ENCODE measurements around the gene ORC1. TPM values are rescaled to one million over a fixed set of nuclear protein-coding genes. Genes with fewer than 3 reads are reported as not detected.

Gene ORC1
- total and polyA plus RNA-seq, 2 experiments from 2014 or later = 1.4 to 1.9 TPM

- peak; percentile 73 for DNase-seq
- 20 to 21% methylated on average over 46 to 50 of the region's 51 CpGs for WGBS, 2 experiments (ENCODE audit: low coverage in 1 of 2, low lambda C conversion rate in 2 of 2, missing lambda C conversion rate in 2 of 2)
- in situ Hi-C loops (cut with MboI) = no loop called here
- Histone ChIP-seq H3K79me2 (ENCODE audit: insufficient read depth) (peaks cover 18% of the 10 kb centered on the region), H3K9ac (peak overlapping the region; percentile 60), H3F3A (ENCODE audit: insufficient read depth) (peaks cover 11% of the 10 kb centered on the region; the same call in 1 of the 2 replicates), H3K27ac (no peak overlapping the region), H3K27me3 (replicated peaks; ENCODE audit: insufficient read depth) (no peaks in the 10 kb centered on the region), H3K4me3 (peak overlapping the region; percentile 70), H3K4me2 (ENCODE audit: unreplicated experiment) (peak overlapping the region; percentile 87), H2AFZ (peak overlapping the region; percentile 85), H3K4me1 (ENCODE audit: insufficient read depth) (peaks cover 6% of the 10 kb centered on the region), H4K20me1 (ENCODE audit: insufficient read depth) (no peaks in the 10 kb centered on the region), H3K9me3 (ENCODE audit: low read depth) (no peaks in the 10 kb centered on the region), H3K36me3 (ENCODE audit: low read depth) (no peaks in the 10 kb centered on the region), H3K9me2 (ENCODE audit: insufficient read depth) (no peaks in the 10 kb centered on the region)
- no peak for TF ChIP-seq EZH2 (IDR thresholded peaks at IDR 0.05; ENCODE audit: insufficient read depth, poor library complexity, severe bottlenecking)
- TF ChIP-seq EZH2phosphoT487 (IDR thresholded peaks at IDR 0.05; ENCODE audit: insufficient read depth, low read depth) = no peak
These were observed 35.6 kb downstream of the ORC1 start for GRCh38 chr1:52368383-52369172.

GRCh38 chr1:52367272-52367671 lies 37.0 kb downstream of the ORC1 start:
- Histone ChIP-seq H3K9me2 (ENCODE audit: insufficient read depth) (no peaks in the 10 kb centered on the region), H3K9me3 (ENCODE audit: low read depth) (no peaks in the 10 kb centered on the region), H3K36me3 (ENCODE audit: low read depth) (peaks cover 6% of the 10 kb centered on the region; the same call in 1 of the 2 replicates), H3K4me3 (no peak overlapping the region), H3K27me3 (replicated peaks; ENCODE audit: insufficient read depth) (no peaks in the 10 kb centered on the region), H3F3A (ENCODE audit: insufficient read depth) (peaks cover 11% of the 10 kb centered on the region; the same call in 1 of the 2 replicates), H4K20me1 (ENCODE audit: insufficient read depth) (no peaks in the 10 kb centered on the region), H3K27ac (no peak overlapping the region), H2AFZ (no peak overlapping the region), H3K4me2 (ENCODE audit: unreplicated experiment) (no peak overlapping the region), H3K79me2 (ENCODE audit: insufficient read depth) (peaks cover 30% of the 10 kb centered on the region), H3K4me1 (ENCODE audit: insufficient read depth) (peaks cover 6% of the 10 kb centered on the region), H3K9ac (no peak overlapping the region)
- DNase-seq = no peak
- in situ Hi-C loops (cut with MboI) = no loop called here
- WGBS, 2 experiments (ENCODE audit: low coverage in 1 of 2, low lambda C conversion rate in 2 of 2, missing lambda C conversion rate in 2 of 2) = 97 to 98% methylated on average over 5 of the region's 5 CpGs
- TF ChIP-seq EZH2 (IDR thresholded peaks at IDR 0.05; ENCODE audit: insufficient read depth, poor library complexity, severe bottlenecking) = no peak
- no peak for TF ChIP-seq EZH2phosphoT487 (IDR thresholded peaks at IDR 0.05; ENCODE audit: insufficient read depth, low read depth)

GRCh38 chr1:52366517-52366827 lies 37.8 kb downstream of the ORC1 start:
- H3K27me3 ChIP-seq (replicated peaks; ENCODE audit: insufficient read depth) = no peaks in the 10 kb centered on the region

GRCh38 chr1:52365746-52366516 lies 38.3 kb downstream of the ORC1 start, which contains the start of gene CC2D1B:
TSS of gene CC2D1B (minus strand) at chr1:52366205. CDS start at chr1:52364620, 1,585 bp downstream.
- TF ChIP-seq EZH2phosphoT487 (IDR thresholded peaks at IDR 0.05; ENCODE audit: insufficient read depth, low read depth) (no peak), EZH2 (IDR thresholded peaks at IDR 0.05; ENCODE audit: insufficient read depth, poor library complexity, severe bottlenecking) (no peak)
- Histone ChIP-seq H3K79me2 (ENCODE audit: insufficient read depth) (peaks cover 36% of the 10 kb centered on the region), H3K9me3 (ENCODE audit: low read depth) (no peaks in the 10 kb centered on the region), H3K36me3 (ENCODE audit: low read depth) (peaks cover 6% of the 10 kb centered on the region; the same call in 1 of the 2 replicates), H4K20me1 (ENCODE audit: insufficient read depth) (no peaks in the 10 kb centered on the region), H3K4me3 (peak within 1 kb of the TSS; percentile 84), H3F3A (ENCODE audit: insufficient read depth) (peaks cover 11% of the 10 kb centered on the region; the same call in 1 of the 2 replicates), H3K27ac (peak within 1 kb of the TSS; percentile 78), H3K27me3 (replicated peaks; ENCODE audit: insufficient read depth) (no peaks in the 10 kb centered on the region), H3K4me1 (ENCODE audit: insufficient read depth) (peaks cover 6% of the 10 kb centered on the region), H3K9ac (peak within 1 kb of the TSS; percentile 91), H3K4me2 (ENCODE audit: unreplicated experiment) (peak within 1 kb of the TSS; percentile 92), H3K9me2 (ENCODE audit: insufficient read depth) (no peaks in the 10 kb centered on the region), H2AFZ (peak within 1 kb of the TSS; percentile 82)
- in situ Hi-C loops (cut with MboI) = no loop called here
- WGBS, 2 experiments (ENCODE audit: low coverage in 1 of 2, low lambda C conversion rate in 2 of 2, missing lambda C conversion rate in 2 of 2) = 1% methylated on average over 31 to 67 of the region's 92 CpGs
- DNase-seq = peak; percentile 97

More at GRCh38 chr1:52366517-52366827, 37.8 kb downstream of the ORC1 start:
- peak overlapping the region; percentile 84 for H3K4me3 ChIP-seq
- peak overlapping the region; percentile 58 for H2AFZ ChIP-seq
- H3K9me3 ChIP-seq (ENCODE audit: low read depth) = no peaks in the 10 kb centered on the region
- no peaks in the 10 kb centered on the region for H3K9me2 ChIP-seq (ENCODE audit: insufficient read depth)
- WGBS, 2 experiments (ENCODE audit: low coverage in 1 of 2, low lambda C conversion rate in 2 of 2, missing lambda C conversion rate in 2 of 2) = 12 to 18% methylated on average over 8 of the region's 8 CpGs
- H3K36me3 ChIP-seq (ENCODE audit: low read depth) = peaks cover 6% of the 10 kb centered on the region; the same call in 1 of the 2 replicates
- in situ Hi-C loops (cut with MboI) = no loop called here
- H3F3A ChIP-seq (ENCODE audit: insufficient read depth) = peaks cover 11% of the 10 kb centered on the region; the same call in 1 of the 2 replicates
- TF ChIP-seq EZH2phosphoT487 (IDR thresholded peaks at IDR 0.05; ENCODE audit: insufficient read depth, low read depth) (no peak), EZH2 (IDR thresholded peaks at IDR 0.05; ENCODE audit: insufficient read depth, poor library complexity, severe bottlenecking) (no peak)
- peak overlapping the region; percentile 92 for H3K4me2 ChIP-seq (ENCODE audit: unreplicated experiment)
- peaks cover 36% of the 10 kb centered on the region for H3K79me2 ChIP-seq (ENCODE audit: insufficient read depth)
- H3K9ac ChIP-seq = no peak overlapping the region
- no peak for DNase-seq
- H3K27ac ChIP-seq = no peak overlapping the region
- H3K4me1 ChIP-seq (ENCODE audit: insufficient read depth) = peaks cover 6% of the 10 kb centered on the region
- H4K20me1 ChIP-seq (ENCODE audit: insufficient read depth) = no peaks in the 10 kb centered on the region
